ENCODE results near the gene PPP3CB. TPM values are rescaled to one million over a fixed set of nuclear protein-coding genes. Genes with fewer than 3 reads are reported as not detected.

The PPP3CB gene
- total and polyA plus RNA-seq, 2 experiments from 2014 or later = 11.8 to 41.4 TPM

- Histone ChIP-seq H3K9me3 (ENCODE audit: low read depth) (no peaks in the 10 kb centered on the region), H3K4me3 (no peak overlapping the region), H3K79me2 (no peaks in the 10 kb centered on the region), H3K4me2 (no peak overlapping the region), H2AFZ (no peak overlapping the region), H3K27ac (no peak overlapping the region), H4K20me1 (ENCODE audit: insufficient read depth, poor library complexity, severe bottlenecking) (no peaks in the 10 kb centered on the region), H3K36me3 (replicated peaks; ENCODE audit: insufficient read depth, low read depth) (no peaks in the 10 kb centered on the region), H3K9me2 (replicated peaks; ENCODE audit: insufficient read depth) (no peaks in the 10 kb centered on the region), H3K27me3 (no peaks in the 10 kb centered on the region), H3K4me1 (ENCODE audit: insufficient read depth) (no peaks in the 10 kb centered on the region)
- TF ChIP-seq EZH2phosphoT487 (IDR thresholded peaks at IDR 0.05; ENCODE audit: low read depth, severe bottlenecking, unreplicated experiment) (no peak), EZH2 (IDR thresholded peaks at IDR 0.05; ENCODE audit: borderline replicate concordance) (no peak)
- TF ChIP-seq, protein P1, sequence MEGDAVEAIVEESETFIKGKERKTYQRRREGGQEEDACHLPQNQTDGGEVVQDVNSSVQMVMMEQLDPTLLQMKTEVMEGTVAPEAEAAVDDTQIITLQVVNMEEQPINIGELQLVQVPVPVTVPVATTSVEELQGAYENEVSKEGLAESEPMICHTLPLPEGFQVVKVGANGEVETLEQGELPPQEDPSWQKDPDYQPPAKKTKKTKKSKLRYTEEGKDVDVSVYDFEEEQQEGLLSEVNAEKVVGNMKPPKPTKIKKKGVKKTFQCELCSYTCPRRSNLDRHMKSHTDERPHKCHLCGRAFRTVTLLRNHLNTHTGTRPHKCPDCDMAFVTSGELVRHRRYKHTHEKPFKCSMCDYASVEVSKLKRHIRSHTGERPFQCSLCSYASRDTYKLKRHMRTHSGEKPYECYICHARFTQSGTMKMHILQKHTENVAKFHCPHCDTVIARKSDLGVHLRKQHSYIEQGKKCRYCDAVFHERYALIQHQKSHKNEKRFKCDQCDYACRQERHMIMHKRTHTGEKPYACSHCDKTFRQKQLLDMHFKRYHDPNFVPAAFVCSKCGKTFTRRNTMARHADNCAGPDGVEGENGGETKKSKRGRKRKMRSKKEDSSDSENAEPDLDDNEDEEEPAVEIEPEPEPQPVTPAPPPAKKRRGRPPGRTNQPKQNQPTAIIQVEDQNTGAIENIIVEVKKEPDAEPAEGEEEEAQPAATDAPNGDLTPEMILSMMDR (IDR thresholded peaks at IDR 0.05; ENCODE audit: poor library complexity) = no peak
- 96% methylated on average over 1 of the region's 1 CpG for WGBS (ENCODE audit: low lambda C conversion rate, missing lambda C conversion rate)
- no peak for DNase-seq (ENCODE audit: low spot score)
These were observed 46.7 kb downstream of the PPP3CB start for GRCh38 chr10:73449113-73449512.

- Histone ChIP-seq H3K27ac (no peak overlapping the region), H2AFZ (no peak overlapping the region), H3K9me3 (ENCODE audit: low read depth) (no peaks in the 10 kb centered on the region), H3K9me2 (replicated peaks; ENCODE audit: insufficient read depth) (no peaks in the 10 kb centered on the region), H3K4me1 (ENCODE audit: insufficient read depth) (no peaks in the 10 kb centered on the region), H3K4me3 (no peak overlapping the region), H3K27me3 (no peaks in the 10 kb centered on the region), H3K4me2 (no peak overlapping the region), H3K79me2 (no peaks in the 10 kb centered on the region), H3K36me3 (replicated peaks; ENCODE audit: insufficient read depth, low read depth) (no peaks in the 10 kb centered on the region), H4K20me1 (ENCODE audit: insufficient read depth, poor library complexity, severe bottlenecking) (no peaks in the 10 kb centered on the region)
- no peak for DNase-seq (ENCODE audit: low spot score)
- TF ChIP-seq EZH2phosphoT487 (IDR thresholded peaks at IDR 0.05; ENCODE audit: low read depth, severe bottlenecking, unreplicated experiment) = no peak
- WGBS (ENCODE audit: low lambda C conversion rate, missing lambda C conversion rate) = 79% methylated on average over 1 of the region's 1 CpG
These were observed 47.4 kb downstream of the PPP3CB start for GRCh38 chr10:73448384-73448783.

- Histone ChIP-seq H3K27ac (no peak overlapping the region), H3K4me2 (no peak overlapping the region), H3K27me3 (no peaks in the 10 kb centered on the region), H3K4me1 (ENCODE audit: insufficient read depth) (no peaks in the 10 kb centered on the region), H3K9me3 (ENCODE audit: low read depth) (no peaks in the 10 kb centered on the region), H3K79me2 (no peaks in the 10 kb centered on the region), H4K20me1 (ENCODE audit: insufficient read depth, poor library complexity, severe bottlenecking) (no peaks in the 10 kb centered on the region), H3K36me3 (replicated peaks; ENCODE audit: insufficient read depth, low read depth) (no peaks in the 10 kb centered on the region), H3K4me3 (no peak overlapping the region), H3K9me2 (replicated peaks; ENCODE audit: insufficient read depth) (no peaks in the 10 kb centered on the region), H2AFZ (no peak overlapping the region)
- DNase-seq (ENCODE audit: low spot score) = no peak
- no peak for TF ChIP-seq EZH2phosphoT487 (IDR thresholded peaks at IDR 0.05; ENCODE audit: low read depth, severe bottlenecking, unreplicated experiment)
- no peak for TF ChIP-seq EZH2 (IDR thresholded peaks at IDR 0.05; ENCODE audit: borderline replicate concordance)
- TF ChIP-seq, protein P1 (IDR thresholded peaks at IDR 0.05; ENCODE audit: poor library complexity) = no peak
These were observed 48.9 kb downstream of the PPP3CB start for GRCh38 chr10:73446926-73447325.

DNA sequence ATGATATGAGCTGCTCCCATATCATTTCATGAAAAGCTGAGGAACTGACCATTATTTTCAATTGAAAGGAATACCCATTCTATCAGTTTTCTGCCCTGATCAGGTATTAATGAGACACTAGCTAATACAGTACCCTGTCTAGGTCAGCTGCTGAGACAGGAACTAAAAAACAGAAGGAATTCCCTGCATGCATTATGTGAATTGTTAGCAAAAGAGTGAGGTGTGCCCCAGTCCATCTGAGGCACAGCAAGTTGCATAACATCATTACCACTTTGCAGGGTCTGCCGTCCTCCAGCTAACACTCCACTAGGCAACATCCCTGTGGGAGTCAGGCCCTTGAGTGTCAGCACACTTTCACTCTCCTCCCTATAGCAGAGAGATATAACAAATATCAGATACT lies 51.4 kb downstream of the PPP3CB start:
- no peaks in the 10 kb centered on the region for H3K9me2 ChIP-seq (replicated peaks; ENCODE audit: insufficient read depth)
- no peak for DNase-seq (ENCODE audit: low spot score)
- H3K27me3 ChIP-seq = no peaks in the 10 kb centered on the region
- H4K20me1 ChIP-seq (ENCODE audit: insufficient read depth, poor library complexity, severe bottlenecking) = no peaks in the 10 kb centered on the region
- no peak overlapping the region for H3K27ac ChIP-seq
- H3K79me2 ChIP-seq = no peaks in the 10 kb centered on the region
- H2AFZ ChIP-seq = no peak overlapping the region
- no peak overlapping the region for H3K4me2 ChIP-seq
- no peak overlapping the region for H3K4me3 ChIP-seq
- WGBS (ENCODE audit: low lambda C conversion rate, missing lambda C conversion rate) = 91% methylated on average over 1 of the region's 1 CpG
- H3K36me3 ChIP-seq (replicated peaks; ENCODE audit: insufficient read depth, low read depth) = no peaks in the 10 kb centered on the region
- H3K9me3 ChIP-seq (ENCODE audit: low read depth) = no peaks in the 10 kb centered on the region
- H3K4me1 ChIP-seq (ENCODE audit: insufficient read depth) = no peaks in the 10 kb centered on the region
- no peak for TF ChIP-seq EZH2phosphoT487 (IDR thresholded peaks at IDR 0.05; ENCODE audit: low read depth, severe bottlenecking, unreplicated experiment)
- TF ChIP-seq EZH2 (IDR thresholded peaks at IDR 0.05; ENCODE audit: borderline replicate concordance) = no peak
- TF ChIP-seq, protein P1 (IDR thresholded peaks at IDR 0.05; ENCODE audit: poor library complexity) = no peak
